Neural crest cell (in vitro differentiated cells): ENCODE results near the gene MDN1. TPM values are rescaled to one million over a fixed set of nuclear protein-coding genes. Genes with fewer than 3 reads are reported as not detected.

Source experiments
- DNase-seq: peaks from one replicate; pipeline ENCODE4 v3.0.0; 2021; ENCODE audit warnings: low read depth, mixed read lengths, low spot score
- H3K27ac Mint-ChIP-seq: one replicate; pipeline ENCODE4 v1.8.0; 2021; ENCODE audit warnings: mild to moderate bottlenecking, mixed read lengths; ENCODE audit not compliant: unreplicated experiment
- H3K27me3 Mint-ChIP-seq: 2 replicates; pipeline ENCODE4 v1.8.0; 2021; ENCODE audit warnings: low read depth, mild to moderate bottlenecking, mixed read lengths
- H3K36me3 Mint-ChIP-seq: 2 replicates; pipeline ENCODE4 v1.8.0; 2021; ENCODE audit warnings: low read depth, mild to moderate bottlenecking, mixed read lengths
- H3K4me1 Mint-ChIP-seq: 2 replicates; pipeline ENCODE4 v1.8.0; 2021; ENCODE audit warnings: mixed read lengths
- H3K4me3 Mint-ChIP-seq: one replicate; pipeline ENCODE4 v1.8.0; 2021; ENCODE audit warnings: mild to moderate bottlenecking, mixed read lengths
- H3K9me3 Mint-ChIP-seq: 2 replicates; pipeline ENCODE4 v1.8.0; 2021; ENCODE audit warnings: mixed read lengths
- CTCF ChIP-seq: fragments of 200-600 bp; sonication (generic); conservative IDR thresholded peaks from 2 replicates; pipeline ENCODE4 v1.5.0; 2021; ENCODE audit warnings: antibody characterized with exemption, mild to moderate bottlenecking
- total RNA-seq: library from RNA; stranded (reverse); gene quantifications from 2 replicates; pipeline ENCODE4 v1.2.1, GENCODE V29; 2021

Gene MDN1
- total RNA-seq, 1 donor from 2014 or later, result 49.0 TPM

- no peak for DNase-seq
- no peaks in the 10 kb centered on the region for H3K27me3 Mint-ChIP-seq
- no peaks in the 10 kb centered on the region for H3K4me1 Mint-ChIP-seq
- H3K9me3 Mint-ChIP-seq, result no peaks in the 10 kb centered on the region
- no peak for TF ChIP-seq CTCF
- H3K36me3 Mint-ChIP-seq, result peaks cover 23% of the 10 kb centered on the region
- H3K4me3 Mint-ChIP-seq, result no peak overlapping the region
- H3K27ac Mint-ChIP-seq, result no peak overlapping the region
Measured at GRCh38 chr6:89716532-89716931, 103.1 kb downstream of the MDN1 start.

- Mint-ChIP-seq H3K27ac (no peak overlapping the region), H3K36me3 (peaks cover 21% of the 10 kb centered on the region), H3K4me3 (no peak overlapping the region), H3K4me1 (no peaks in the 10 kb centered on the region), H3K27me3 (no peaks in the 10 kb centered on the region), H3K9me3 (no peaks in the 10 kb centered on the region)
- TF ChIP-seq CTCF, result no peak
- no peak for DNase-seq
Measured at GRCh38 chr6:89711801-89712200, 107.8 kb downstream of the MDN1 start.

- TF ChIP-seq CTCF, result no peak
- no peak for DNase-seq
- Mint-ChIP-seq H3K4me1 (no peaks in the 10 kb centered on the region), H3K27me3 (no peaks in the 10 kb centered on the region), H3K36me3 (peaks cover 16% of the 10 kb centered on the region), H3K4me3 (no peak overlapping the region), H3K27ac (no peak overlapping the region), H3K9me3 (no peaks in the 10 kb centered on the region)
Measured at GRCh38 chr6:89708316-89708715, 111.3 kb downstream of the MDN1 start.

GRCh38 chr6:89707766-89708165, 111.8 kb downstream of the MDN1 start:
- no peaks in the 10 kb centered on the region for H3K4me1 Mint-ChIP-seq
- peak overlapping the region; percentile 60 for H3K27ac Mint-ChIP-seq
- H3K9me3 Mint-ChIP-seq, result no peaks in the 10 kb centered on the region
- peaks cover 17% of the 10 kb centered on the region for H3K36me3 Mint-ChIP-seq
- no peak for TF ChIP-seq CTCF
- no peak for DNase-seq
- no peaks in the 10 kb centered on the region for H3K27me3 Mint-ChIP-seq
- no peak overlapping the region for H3K4me3 Mint-ChIP-seq

- no peaks in the 10 kb centered on the region for H3K4me1 Mint-ChIP-seq
- no peaks in the 10 kb centered on the region for H3K9me3 Mint-ChIP-seq
- no peak overlapping the region for H3K27ac Mint-ChIP-seq
- no peak for TF ChIP-seq CTCF
- no peak overlapping the region for H3K4me3 Mint-ChIP-seq
- H3K27me3 Mint-ChIP-seq, result no peaks in the 10 kb centered on the region
- H3K36me3 Mint-ChIP-seq, result peaks cover 17% of the 10 kb centered on the region
- no peak for DNase-seq
Measured at GRCh38 chr6:89706121-89706520, 113.5 kb downstream of the MDN1 start.

- H3K4me3 Mint-ChIP-seq, result no peak overlapping the region
Measured at GRCh38 chr6:89703292-89703691, 116.3 kb downstream of the MDN1 start.

More at GRCh38 chr6:89703292-89703691, 116.3 kb downstream of the MDN1 start:
- H3K4me1 Mint-ChIP-seq, result no peaks in the 10 kb centered on the region
- no peaks in the 10 kb centered on the region for H3K9me3 Mint-ChIP-seq
- no peak for DNase-seq
- no peak overlapping the region for H3K27ac Mint-ChIP-seq
- TF ChIP-seq CTCF, result no peak
- H3K27me3 Mint-ChIP-seq, result no peaks in the 10 kb centered on the region
- peaks cover 15% of the 10 kb centered on the region for H3K36me3 Mint-ChIP-seq
